AG04449 (cell line): ENCODE data around the gene HYCC2.
A peak's percentile ranks its signal among the peaks of the same experiment; 100 is the strongest.
"Not testable (repeated sequence)": the region's sequence is repeated elsewhere in the genome, so short reads cannot be mapped to it uniquely, and the experiment has no call there.

Experiments used
- CTCF ChIA-PET: fragments of 350-600 bp; formaldehyde crosslinking; extraction: SDS; loops from one replicate; lab custom pipeline; 2021; ENCODE audit warnings: antibody characterized with exemption; lab: Yijun Ruan, JAX
- POLR2A ChIA-PET: fragments of 400-600, 350-600 bp; formaldehyde crosslinking; extraction: SDS; loops from one replicate; lab custom pipeline; 2020; ENCODE audit warnings: antibody characterized with exemption, inconsistent platforms; lab: Yijun Ruan, JAX
- DNase-seq: peaks from one replicate; pipeline ENCODE4 v3.0.0-alpha.2; 2010; ENCODE audit warnings: low read depth, low spot score
- H3K4me3 ChIP-seq: 2 replicates; pipeline ENCODE4 v1.5.1; 2011; ENCODE audit warnings: low read depth, mild to moderate bottlenecking, control low read depth, low read length
- TF ChIP-seq, protein P1 (sequence below): IDR thresholded peaks from one replicate; pipeline ENCODE4 v1.5.1; 2011; ENCODE audit warnings: mild to moderate bottlenecking, moderate library complexity, low read length, control low read depth, inconsistent platforms; ENCODE audit not compliant: insufficient read depth; ENCODE audit errors: missing control alignments

HYCC2 gene

DNA sequence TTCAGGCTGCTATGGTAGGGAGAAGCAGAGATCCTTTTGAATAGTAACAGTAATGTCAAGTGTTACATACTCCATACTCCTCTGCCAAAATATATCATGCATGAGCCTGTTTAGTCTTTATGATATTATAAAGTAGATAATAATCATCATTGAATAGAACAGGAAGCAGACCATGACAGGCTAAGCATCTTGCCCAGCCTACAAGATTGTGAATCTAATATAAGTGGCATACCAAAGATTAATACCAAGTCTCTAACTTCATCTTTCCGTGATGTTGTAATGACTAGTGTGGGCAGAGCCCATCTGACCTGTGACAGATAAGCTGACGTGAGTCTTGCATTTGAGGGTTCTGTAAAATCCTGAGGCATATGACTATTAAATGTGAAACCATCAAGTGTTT, 13.4 kb upstream of the HYCC2 start:
- CTCF ChIA-PET = interaction anchor here (0.9 to 1.6 kb wide), 3 partner anchors 16 to 184 kb away, joined by 3 to 4 read pairs (median 3); no protein-coding TSS in a partner anchor

DNA sequence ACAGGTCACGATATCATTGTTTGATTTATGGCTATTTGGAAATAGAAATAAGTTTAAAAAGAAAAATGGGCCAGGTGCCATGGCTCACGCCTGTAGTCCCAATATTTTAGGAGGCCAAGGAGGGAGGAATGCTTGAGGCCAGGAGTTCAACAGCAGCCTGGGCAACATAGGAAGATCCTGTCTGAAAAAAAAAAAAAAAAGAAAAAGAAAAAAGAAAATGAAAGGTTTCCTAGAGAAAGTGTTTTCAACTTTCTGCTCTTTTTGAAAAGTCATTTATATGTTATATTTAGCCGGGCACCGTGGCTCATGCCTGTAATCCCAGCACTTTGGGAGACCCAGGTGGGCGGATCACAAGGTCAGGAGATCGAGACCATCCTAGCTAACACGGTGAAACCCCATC, 3.5 kb upstream of the HYCC2 start:
- H3K4me3 ChIP-seq = no peak overlapping the region
- TF ChIP-seq, protein P1, sequence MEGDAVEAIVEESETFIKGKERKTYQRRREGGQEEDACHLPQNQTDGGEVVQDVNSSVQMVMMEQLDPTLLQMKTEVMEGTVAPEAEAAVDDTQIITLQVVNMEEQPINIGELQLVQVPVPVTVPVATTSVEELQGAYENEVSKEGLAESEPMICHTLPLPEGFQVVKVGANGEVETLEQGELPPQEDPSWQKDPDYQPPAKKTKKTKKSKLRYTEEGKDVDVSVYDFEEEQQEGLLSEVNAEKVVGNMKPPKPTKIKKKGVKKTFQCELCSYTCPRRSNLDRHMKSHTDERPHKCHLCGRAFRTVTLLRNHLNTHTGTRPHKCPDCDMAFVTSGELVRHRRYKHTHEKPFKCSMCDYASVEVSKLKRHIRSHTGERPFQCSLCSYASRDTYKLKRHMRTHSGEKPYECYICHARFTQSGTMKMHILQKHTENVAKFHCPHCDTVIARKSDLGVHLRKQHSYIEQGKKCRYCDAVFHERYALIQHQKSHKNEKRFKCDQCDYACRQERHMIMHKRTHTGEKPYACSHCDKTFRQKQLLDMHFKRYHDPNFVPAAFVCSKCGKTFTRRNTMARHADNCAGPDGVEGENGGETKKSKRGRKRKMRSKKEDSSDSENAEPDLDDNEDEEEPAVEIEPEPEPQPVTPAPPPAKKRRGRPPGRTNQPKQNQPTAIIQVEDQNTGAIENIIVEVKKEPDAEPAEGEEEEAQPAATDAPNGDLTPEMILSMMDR = no peak
- DNase-seq = no peak
- ChIA-PET POLR2A (no interaction called here), CTCF (interaction anchor here (1.0 to 1.9 kb wide), 3 partner anchors 40 to 103 kb away, joined by 3 to 11 read pairs (median 3); no protein-coding TSS in a partner anchor)

More for the DNA sequence above, 13.4 kb upstream of the HYCC2 start:
- TF ChIP-seq, protein P1 = no peak
- DNase-seq = no peak
- no peak overlapping the region for H3K4me3 ChIP-seq
- POLR2A ChIA-PET = no interaction called here

DNA sequence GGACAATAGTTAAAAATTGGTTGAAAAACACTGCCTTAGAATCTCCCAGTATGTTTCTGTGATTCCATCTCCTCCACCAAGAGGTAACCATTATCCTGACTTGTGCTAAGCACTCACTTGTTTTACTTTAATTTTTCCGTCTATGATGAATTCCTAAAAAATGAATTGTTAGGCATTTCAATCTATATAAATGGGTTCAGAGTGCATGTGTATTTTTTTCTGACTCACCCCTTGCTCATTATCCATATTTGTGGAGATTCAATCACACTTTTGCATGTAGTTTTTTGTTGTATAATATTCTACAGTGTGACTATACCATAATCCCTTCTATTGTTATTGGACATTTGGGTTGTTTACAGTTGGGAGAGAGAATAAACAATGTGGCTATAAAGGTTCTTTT, 1.6 kb upstream of the HYCC2 start:
- DNase-seq = no peak
- ChIA-PET POLR2A (no interaction called here), CTCF (interaction anchor here (1.1 to 8.6 kb wide), 2 partner anchors 86 to 169 kb away, joined by 5 to 320 read pairs; no protein-coding TSS in a partner anchor)
- H3K4me3 ChIP-seq = peak overlapping the region; percentile 99
- TF ChIP-seq, protein P1 = no peak

DNA sequence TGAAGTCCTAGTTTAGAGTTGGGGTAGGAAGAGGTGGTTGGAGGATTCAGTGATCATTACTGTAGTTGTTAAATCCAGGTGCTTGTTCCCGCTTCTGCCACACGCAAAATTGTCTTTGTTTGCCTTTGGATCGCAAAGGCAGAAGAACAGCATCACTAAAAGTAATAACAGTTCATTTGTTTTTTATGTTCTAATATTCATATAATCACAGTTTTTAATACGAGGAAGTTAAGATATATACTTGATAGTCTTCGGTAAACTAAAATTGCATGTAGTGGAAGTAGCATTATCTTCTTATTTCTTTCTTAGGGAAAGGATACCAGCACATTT, 695 bp upstream of the HYCC2 start:
- H3K4me3 ChIP-seq = peak overlapping the region; percentile 99
- ChIA-PET POLR2A (no interaction called here), CTCF (interaction anchor here (1.1 to 8.6 kb wide), 2 partner anchors 87 to 168 kb away, joined by 5 to 320 read pairs; no protein-coding TSS in a partner anchor)
- TF ChIP-seq, protein P1 = no peak
- DNase-seq = no peak

DNA sequence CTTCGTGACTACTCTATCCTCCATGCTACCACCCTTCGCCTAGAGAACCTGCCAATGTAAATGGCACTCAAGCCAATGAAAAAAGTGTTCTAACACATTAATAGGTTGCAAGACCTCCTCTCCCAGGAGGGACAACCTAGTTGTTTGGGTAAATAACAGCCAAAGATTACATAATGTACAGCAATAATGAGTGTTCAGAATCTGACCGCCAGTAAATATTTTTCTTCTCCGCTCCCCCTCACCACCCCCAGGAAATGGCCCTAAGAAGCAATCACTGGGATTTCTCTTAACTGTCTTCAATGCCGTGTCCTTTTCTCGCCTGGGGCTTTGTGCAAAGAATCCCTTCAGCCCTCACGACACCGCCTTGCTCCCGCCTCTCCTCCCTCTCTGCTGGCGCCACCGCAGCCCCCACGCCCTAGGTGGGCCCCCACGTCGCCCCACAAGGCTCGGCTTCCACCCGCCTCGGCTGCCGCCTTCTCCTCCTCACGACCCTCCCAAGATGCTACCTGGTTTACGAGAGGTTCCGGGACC, 458 bp downstream of the HYCC2 start:
- TF ChIP-seq, protein P1 = no peak
- ChIA-PET CTCF (interaction anchor here (0.7 to 8.6 kb wide), 19 partner anchors 8 to 203 kb away, joined by 3 to 320 read pairs (median 8); partner anchors contain the start of genes CASP10 and ORC2), POLR2A (no interaction called here)
- DNase-seq = no peak
- H3K4me3 ChIP-seq = peak overlapping the region; percentile 99

DNA sequence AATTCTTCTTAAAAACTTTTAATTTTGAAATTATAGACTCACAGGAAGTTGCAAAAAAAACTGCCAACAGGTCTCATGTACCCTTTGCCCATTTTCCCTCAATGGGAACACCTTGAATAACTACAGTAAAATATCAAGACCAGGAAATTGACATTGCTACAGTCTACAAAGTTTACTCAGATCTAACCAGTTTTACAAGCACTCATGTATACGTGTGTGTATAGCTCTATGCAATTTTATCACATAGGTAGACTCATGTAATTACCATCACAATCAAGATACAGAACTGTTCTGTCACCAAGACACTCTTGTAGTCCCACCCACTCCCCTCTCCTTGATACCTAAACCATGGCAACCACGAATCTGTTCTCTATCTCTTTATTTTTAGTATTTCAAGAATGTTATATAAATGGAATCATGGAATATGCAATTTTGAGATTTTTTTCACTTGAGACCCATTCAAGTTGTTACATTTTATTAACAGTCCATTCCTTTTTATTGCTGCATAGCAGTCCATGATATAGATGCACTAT, 6.6 kb downstream of the HYCC2 start:
- CTCF ChIA-PET = interaction anchor here (0.6 to 8.6 kb wide), 4 partner anchors 93 to 160 kb away, joined by 3 to 320 read pairs (median 8); partner anchors contain the start of gene ORC2
- H3K4me3 ChIP-seq = no peak overlapping the region
- no peak for DNase-seq
- POLR2A ChIA-PET = no interaction called here
- TF ChIP-seq, protein P1 = no peak

DNA sequence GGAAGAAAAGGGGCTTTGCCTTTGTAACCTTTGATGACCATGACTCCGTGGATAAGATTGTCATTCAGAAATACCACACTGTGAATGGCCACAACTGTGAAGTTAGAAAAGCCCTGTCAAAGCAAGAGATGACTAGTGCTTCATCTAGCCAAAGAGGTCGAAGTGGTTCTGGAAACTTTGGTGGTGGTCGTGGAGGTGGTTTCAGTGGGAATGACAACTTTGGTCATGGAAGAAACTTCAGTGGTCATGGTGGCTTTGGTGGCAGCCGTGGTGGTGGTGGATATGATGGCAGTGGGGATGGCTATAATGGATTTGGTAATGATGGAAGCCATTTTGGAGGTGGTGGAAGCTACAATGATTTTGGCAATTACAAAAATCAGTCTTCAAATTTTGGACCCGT, 8.0 kb downstream of the HYCC2 start:
- H3K4me3 ChIP-seq, POLR2A ChIA-PET, DNase-seq, CTCF ChIA-PET: not testable (repeated sequence)
